CD4-positive, alpha-beta T cell treated with Interferon gamma for 1 hour (primary cell): Measurements from ENCODE around the gene KCNJ16.

Experiments used
- DNase-seq: peaks from one replicate; pipeline ENCODE4 v3.0.0-alpha.2; 2020

The KCNJ16 gene

DNA sequence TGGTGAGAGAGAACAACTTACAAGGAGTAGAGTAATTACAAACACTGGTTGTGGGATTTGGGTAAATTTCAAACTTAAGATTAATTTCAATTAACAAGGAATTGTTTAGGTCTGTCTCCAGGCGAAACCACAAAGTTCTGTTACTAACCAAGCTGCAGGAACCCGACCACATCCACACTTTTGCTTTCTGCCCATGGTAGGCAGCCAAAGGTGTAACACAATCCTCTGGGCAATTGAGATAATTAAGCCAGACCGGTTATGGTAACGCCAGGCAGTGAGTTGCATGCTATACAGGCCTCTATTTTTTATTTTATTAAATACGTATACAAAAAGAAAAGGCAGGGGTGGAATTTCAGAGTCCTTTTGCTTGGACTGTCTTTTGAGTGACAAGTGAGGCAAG, 106.4 kb downstream of the KCNJ16 start:
- no peak for DNase-seq

DNA sequence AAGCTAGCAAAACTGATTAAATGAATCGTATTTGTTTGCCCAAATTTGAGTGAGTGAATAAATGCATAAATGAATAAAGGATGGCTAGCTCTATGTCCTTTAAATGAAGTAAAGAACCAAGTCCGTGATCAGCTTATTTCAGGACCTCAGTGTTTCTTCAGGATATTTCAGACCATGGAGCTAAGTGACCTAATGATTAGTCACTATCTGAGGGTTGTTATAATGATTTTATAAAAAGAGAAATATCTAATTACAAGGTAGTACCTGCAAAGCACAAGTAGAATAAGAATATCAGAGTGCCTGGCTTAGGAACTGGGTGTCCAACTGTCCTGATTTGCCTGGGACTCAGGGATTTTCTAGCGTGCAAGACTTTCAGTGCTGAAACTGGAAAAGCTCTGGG, 106.8 kb downstream of the KCNJ16 start:
- no peak for DNase-seq

DNA sequence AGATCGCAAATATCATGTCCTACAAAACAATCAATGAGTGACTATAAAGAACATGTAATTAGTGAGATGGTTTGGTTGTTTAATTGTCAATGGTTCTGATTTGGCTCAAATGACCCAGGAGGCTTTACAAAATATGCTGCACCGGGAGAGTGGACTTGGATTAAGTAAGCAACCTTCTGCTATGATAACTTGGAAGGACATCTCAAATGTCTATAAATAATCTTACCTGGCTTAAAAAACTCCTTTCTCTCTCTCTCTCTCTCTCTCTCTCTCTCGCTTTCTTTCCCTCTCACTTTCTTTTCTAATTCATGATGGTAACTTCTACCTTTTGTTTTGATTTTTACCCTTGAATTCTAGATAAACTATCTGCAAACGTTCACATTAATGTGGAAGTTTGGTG, 108.5 kb downstream of the KCNJ16 start:
- DNase-seq = no peak

DNA sequence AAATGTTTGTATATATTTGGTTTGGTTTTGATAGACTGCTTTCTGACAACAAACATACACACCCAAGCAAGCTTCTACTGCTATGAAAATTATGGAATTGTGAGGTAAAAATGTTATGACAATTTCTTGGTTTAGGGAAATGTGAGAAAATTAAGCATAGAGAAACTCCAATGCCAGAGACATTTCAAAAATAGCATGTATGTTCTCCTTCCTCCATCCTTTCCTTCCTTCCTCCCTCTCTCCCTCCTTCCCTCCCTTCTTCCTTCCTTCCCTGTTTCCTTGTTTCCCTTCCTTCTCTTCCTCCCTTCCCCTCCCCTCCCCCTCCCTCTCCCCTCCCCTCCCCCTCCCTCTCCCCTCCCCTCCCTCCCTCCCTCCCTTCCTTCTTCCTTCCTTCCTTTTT, 109.2 kb downstream of the KCNJ16 start:
- DNase-seq = no peak

DNA sequence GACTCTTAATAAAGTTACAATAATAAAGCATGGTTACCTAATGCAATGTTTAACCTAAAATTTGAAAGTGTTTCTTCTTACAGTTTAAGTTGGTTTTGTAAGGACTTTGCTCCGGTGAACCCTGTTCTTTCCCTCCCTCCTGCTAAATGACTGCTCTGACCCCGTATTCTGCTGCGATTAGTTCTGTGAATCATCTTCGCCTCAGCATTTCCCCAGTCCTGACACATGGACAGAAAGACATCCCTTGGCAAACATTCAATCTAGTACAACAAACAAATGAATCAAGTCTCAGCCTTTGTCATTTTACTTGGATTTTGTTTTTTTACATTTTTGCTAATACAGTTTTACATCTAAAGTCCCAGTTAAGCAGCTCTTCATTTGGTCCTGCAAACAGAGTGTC, 109.7 kb downstream of the KCNJ16 start:
- no peak for DNase-seq
